ENCODE data around the gene SPTSSB. TPM values are rescaled to one million over a fixed set of nuclear protein-coding genes. Genes with fewer than 3 reads are reported as not detected.

The SPTSSB gene
- total RNA-seq, 1 experiment from 2014 or later: 2.9 TPM

GRCh38 chr3:161412123-161412522 is 40.8 kb upstream of the SPTSSB start:
- CTCF ChIA-PET: no interaction called here
- POLR2A ChIA-PET: no interaction called here
- Histone ChIP-seq H3K9me2 (ENCODE audit: insufficient read depth) (no peaks in the 10 kb centered on the region), H3K79me2 (ENCODE audit: insufficient read depth, low read length) (no peaks in the 10 kb centered on the region), H3K27ac (ENCODE audit: low read depth, low read length) (no peak overlapping the region), H3K4me2 (ENCODE audit: low read length) (no peak overlapping the region), H3K36me3 (ENCODE audit: control insufficient read depth in 1 of 2, insufficient read depth in 2 of 2, low read length in 2 of 2) (no peaks in the 10 kb centered on the region), H3K4me3 (replicated peaks in 1 of 2; ENCODE audit: low read depth in 1 of 2, low read length in 2 of 2) (no peak overlapping the region), H4K20me1 (ENCODE audit: insufficient read depth) (no peaks in the 10 kb centered on the region), H3K4me1 (ENCODE audit: control insufficient read depth in 1 of 2, insufficient read depth in 2 of 2, low read length in 2 of 2) (no peaks in the 10 kb centered on the region), H3K9ac (ENCODE audit: low read length) (no peak overlapping the region), H2AFZ (ENCODE audit: low read depth, low read length, poor library complexity, severe bottlenecking) (no peak overlapping the region), H3K9me3 (ENCODE audit: control insufficient read depth in 1 of 2, insufficient read depth in 1 of 2, low read depth in 1 of 2, low read length in 2 of 2) (no peaks in the 10 kb centered on the region), H3K27me3 (ENCODE audit: insufficient read depth, low read length) (no peaks in the 10 kb centered on the region)
- DNase-seq (ENCODE audit: low read depth, low spot score) (no peak), ATAC-seq (no peak)
- BruUV-seq (replicated peaks): no TSS peak
- no peak for TF ChIP-seq SIN3A (IDR thresholded peaks at IDR 0.05; ENCODE audit: low read depth)
- TF ChIP-seq ZBTB33 (IDR thresholded peaks at IDR 0.05; ENCODE audit: extremely low read depth, insufficient replicate concordance, low read length): no peak
- no peak for TF ChIP-seq EGR1 (IDR thresholded peaks at IDR 0.05; ENCODE audit: low read depth)
- TF ChIP-seq CBX3 (IDR thresholded peaks at IDR 0.05; ENCODE audit: low read depth): no peak
- TF ChIP-seq ZFX (IDR thresholded peaks at IDR 0.05): no peak
- TF ChIP-seq POLR2AphosphoS5 (IDR thresholded peaks at IDR 0.05; ENCODE audit: low read depth, low read length): no peak
- TF ChIP-seq ATF3 (IDR thresholded peaks at IDR 0.05): no peak
- no peak for TF ChIP-seq JUND (IDR thresholded peaks at IDR 0.05)
- RAD21 ChIA-PET (ENCODE audit: low non-redundant PET in 1 of 2, low total read pairs in 2 of 2, uncharacterized antibody in 2 of 2, unreplicated experiment in 2 of 2): no interaction called here
- intact Hi-C loops (cut with micrococcal nuclease): no loop called here

GRCh38 chr3:161409858-161410257 is 38.5 kb upstream of the SPTSSB start:
- Histone ChIP-seq H2AFZ (ENCODE audit: low read depth, low read length, poor library complexity, severe bottlenecking) (peak overlapping the region; percentile 75), H3K27ac (ENCODE audit: low read depth, low read length) (no peak overlapping the region), H4K20me1 (ENCODE audit: insufficient read depth) (no peaks in the 10 kb centered on the region), H3K9me3 (ENCODE audit: control insufficient read depth in 1 of 2, insufficient read depth in 1 of 2, low read depth in 1 of 2, low read length in 2 of 2) (no peaks in the 10 kb centered on the region), H3K4me2 (ENCODE audit: low read length) (no peak overlapping the region), H3K79me2 (ENCODE audit: insufficient read depth, low read length) (no peaks in the 10 kb centered on the region), H3K9ac (ENCODE audit: low read length) (no peak overlapping the region), H3K4me3 (replicated peaks in 1 of 2; ENCODE audit: low read depth in 1 of 2, low read length in 2 of 2) (no peak overlapping the region), H3K9me2 (ENCODE audit: insufficient read depth) (no peaks in the 10 kb centered on the region), H3K36me3 (ENCODE audit: control insufficient read depth in 1 of 2, insufficient read depth in 2 of 2, low read length in 2 of 2) (no peaks in the 10 kb centered on the region), H3K27me3 (ENCODE audit: insufficient read depth, low read length) (no peaks in the 10 kb centered on the region), H3K4me1 (ENCODE audit: control insufficient read depth in 1 of 2, insufficient read depth in 2 of 2, low read length in 2 of 2) (no peaks in the 10 kb centered on the region)
- ChIA-PET RAD21 (ENCODE audit: low non-redundant PET in 1 of 2, low total read pairs in 2 of 2, uncharacterized antibody in 2 of 2, unreplicated experiment in 2 of 2) (no interaction called here), POLR2A (no interaction called here), CTCF (interaction anchor here (0.7 kb wide), 1 partner anchor 47 kb away, joined by 3 read pairs; no protein-coding TSS in a partner anchor)
- ATAC-seq (no peak), DNase-seq (ENCODE audit: low read depth, low spot score) (no peak)
- TF ChIP-seq YY1 (IDR thresholded peaks at IDR 0.05; ENCODE audit: extremely low read depth, insufficient replicate concordance, low read depth, low read length) (no peak), ZNF274 (IDR thresholded peaks at IDR 0.05; ENCODE audit: low read depth, low read length) (no peak), EZH2phosphoT487 (IDR thresholded peaks at IDR 0.05; ENCODE audit: borderline replicate concordance) (no peak), CTCF (IDR thresholded peaks at IDR 0.05 in 2 of 3, conservative IDR thresholded peaks at IDR 0.05 in 1 of 3; ENCODE audit: borderline replicate concordance in 1 of 3, insufficient read depth in 1 of 3, low read depth in 2 of 3, low read length in 2 of 3) (no peak), SP1 (IDR thresholded peaks at IDR 0.05; ENCODE audit: low read depth) (no peak), ZFX (IDR thresholded peaks at IDR 0.05) (no peak), ZBTB33 (IDR thresholded peaks at IDR 0.05; ENCODE audit: extremely low read depth, insufficient replicate concordance, low read length) (no peak), POLR2A (IDR thresholded peaks at IDR 0.05; ENCODE audit: borderline replicate concordance, extremely low read depth, insufficient read depth, insufficient read length) (no peak), POLR2AphosphoS5 (IDR thresholded peaks at IDR 0.05; ENCODE audit: low read depth, low read length) (no peak)
- intact Hi-C loops (cut with micrococcal nuclease): loop anchor here (1.0 to 5.0 kb wide), 3 partner anchors 136 to 703 kb away; no protein-coding TSS in a partner anchor
- BruUV-seq (replicated peaks): no TSS peak
